Omental fat pad (tissue), 4 donors: ENCODE measurements around the gene PPIL4. TPM values are rescaled to one million over a fixed set of nuclear protein-coding genes. Genes with fewer than 3 reads are reported as not detected.

Experiments
- ATAC-seq: fragments of 150-250 bp; one replicate; pipeline ENCODE4 v1.9.1; 2016; ENCODE audit warnings: mild to moderate bottlenecking, moderate library complexity; ENCODE audit not compliant: low FRiP score
- DNase-seq: peaks from one replicate; pipeline ENCODE4 v3.0.0-alpha.2; 2019; ENCODE audit warnings: low spot score
- total RNA-seq, 4 donors: library from RNA; depleted of rRNA; stranded (reverse); fragments of >200 nt; gene quantifications; one replicate each; pipeline ENCODE4 v1.1.0, GENCODE V29; 2016
- TF ChIP-seq, protein P1 (sequence below), 3 donors: fragments of 450-650 bp; IDR thresholded peaks; one replicate each; pipeline ENCODE4 v1.5.1; 2016 to 2017; ENCODE audit warnings: antibody characterized with exemption in 3 of 3, mild to moderate bottlenecking in 3 of 3, moderate library complexity in 2 of 3

PPIL4 gene
- total RNA-seq, 4 donors from 2014 or later, result 21.7 to 41.4 (median 30.7) TPM

DNA sequence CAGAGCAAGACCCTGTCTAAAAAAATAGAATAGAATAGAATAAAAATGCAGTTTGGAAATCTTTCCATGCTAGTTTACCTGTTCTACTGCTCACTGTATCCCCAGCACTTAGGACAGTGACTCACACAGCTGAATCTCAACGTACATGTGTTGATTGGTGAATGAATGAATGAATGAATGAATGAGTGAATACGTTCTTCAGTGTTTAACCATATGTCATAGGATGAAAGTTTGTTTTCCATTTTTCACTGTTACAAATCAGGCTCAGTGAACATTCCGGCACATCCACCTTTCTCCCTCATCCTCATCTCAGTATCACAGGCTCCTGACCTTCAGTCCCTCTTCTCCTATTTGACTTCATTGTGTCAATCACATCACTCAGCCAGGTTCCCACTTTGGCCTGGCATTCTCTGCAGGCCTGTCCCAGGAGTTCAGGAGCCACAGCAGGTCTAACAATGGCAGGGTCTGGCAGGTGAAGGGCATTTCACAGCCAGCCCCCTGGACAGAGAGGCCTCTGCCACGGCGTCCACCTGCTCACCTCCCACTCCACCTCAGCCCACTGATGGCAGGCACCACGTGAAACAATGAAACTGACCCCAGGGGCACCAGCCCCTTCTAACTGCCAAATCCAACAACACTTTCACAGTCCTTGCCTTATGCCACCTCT is 68.9 kb downstream of the PPIL4 start:
- ATAC-seq (no peak), DNase-seq (no peak)
- TF ChIP-seq, protein P1, sequence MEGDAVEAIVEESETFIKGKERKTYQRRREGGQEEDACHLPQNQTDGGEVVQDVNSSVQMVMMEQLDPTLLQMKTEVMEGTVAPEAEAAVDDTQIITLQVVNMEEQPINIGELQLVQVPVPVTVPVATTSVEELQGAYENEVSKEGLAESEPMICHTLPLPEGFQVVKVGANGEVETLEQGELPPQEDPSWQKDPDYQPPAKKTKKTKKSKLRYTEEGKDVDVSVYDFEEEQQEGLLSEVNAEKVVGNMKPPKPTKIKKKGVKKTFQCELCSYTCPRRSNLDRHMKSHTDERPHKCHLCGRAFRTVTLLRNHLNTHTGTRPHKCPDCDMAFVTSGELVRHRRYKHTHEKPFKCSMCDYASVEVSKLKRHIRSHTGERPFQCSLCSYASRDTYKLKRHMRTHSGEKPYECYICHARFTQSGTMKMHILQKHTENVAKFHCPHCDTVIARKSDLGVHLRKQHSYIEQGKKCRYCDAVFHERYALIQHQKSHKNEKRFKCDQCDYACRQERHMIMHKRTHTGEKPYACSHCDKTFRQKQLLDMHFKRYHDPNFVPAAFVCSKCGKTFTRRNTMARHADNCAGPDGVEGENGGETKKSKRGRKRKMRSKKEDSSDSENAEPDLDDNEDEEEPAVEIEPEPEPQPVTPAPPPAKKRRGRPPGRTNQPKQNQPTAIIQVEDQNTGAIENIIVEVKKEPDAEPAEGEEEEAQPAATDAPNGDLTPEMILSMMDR (IDR thresholded peaks at IDR 0.05), result no peak

DNA sequence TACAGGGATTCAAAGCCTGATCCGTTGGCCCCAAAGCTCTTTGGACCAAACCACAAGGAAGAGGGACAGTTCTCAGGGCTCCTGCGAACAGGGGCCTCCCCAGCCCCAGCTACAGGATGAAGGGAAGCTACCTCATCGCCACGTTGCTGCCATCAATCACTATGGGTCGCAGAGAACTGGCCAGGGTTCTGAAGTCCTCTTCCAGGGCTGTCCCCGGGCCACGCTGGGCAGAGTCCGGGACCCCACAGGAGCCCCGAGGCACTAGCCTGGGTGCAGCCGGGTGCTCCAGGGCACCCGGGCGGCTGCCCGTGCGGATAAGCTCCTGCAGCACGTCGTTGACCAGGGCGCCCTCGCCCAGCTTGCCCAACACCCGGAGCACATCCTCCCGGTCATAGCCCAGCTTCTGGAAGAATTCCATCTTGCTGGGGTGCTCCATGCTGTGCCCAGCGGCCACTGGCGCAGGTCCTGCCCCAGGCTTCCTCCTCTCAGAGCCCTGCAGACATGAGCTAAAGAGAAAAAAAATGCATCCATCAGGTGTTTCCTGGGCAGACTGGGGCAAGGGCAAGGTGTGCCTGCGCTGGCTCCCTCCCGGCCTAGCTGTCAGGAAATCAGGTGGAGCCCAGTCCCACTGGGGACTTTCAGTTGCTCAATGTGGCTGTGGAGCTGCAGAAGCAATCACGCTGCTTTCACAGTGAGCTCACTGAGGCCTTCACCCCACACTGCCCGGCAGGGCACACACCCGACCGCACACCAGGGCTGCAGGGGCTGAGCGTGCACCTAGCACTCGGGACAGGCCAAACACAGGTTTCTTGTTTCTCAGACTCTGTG is 71.5 kb downstream of the PPIL4 start:
- DNase-seq (no peak), ATAC-seq (no peak)
- TF ChIP-seq, protein P1 (IDR thresholded peaks at IDR 0.05), result no peak

DNA sequence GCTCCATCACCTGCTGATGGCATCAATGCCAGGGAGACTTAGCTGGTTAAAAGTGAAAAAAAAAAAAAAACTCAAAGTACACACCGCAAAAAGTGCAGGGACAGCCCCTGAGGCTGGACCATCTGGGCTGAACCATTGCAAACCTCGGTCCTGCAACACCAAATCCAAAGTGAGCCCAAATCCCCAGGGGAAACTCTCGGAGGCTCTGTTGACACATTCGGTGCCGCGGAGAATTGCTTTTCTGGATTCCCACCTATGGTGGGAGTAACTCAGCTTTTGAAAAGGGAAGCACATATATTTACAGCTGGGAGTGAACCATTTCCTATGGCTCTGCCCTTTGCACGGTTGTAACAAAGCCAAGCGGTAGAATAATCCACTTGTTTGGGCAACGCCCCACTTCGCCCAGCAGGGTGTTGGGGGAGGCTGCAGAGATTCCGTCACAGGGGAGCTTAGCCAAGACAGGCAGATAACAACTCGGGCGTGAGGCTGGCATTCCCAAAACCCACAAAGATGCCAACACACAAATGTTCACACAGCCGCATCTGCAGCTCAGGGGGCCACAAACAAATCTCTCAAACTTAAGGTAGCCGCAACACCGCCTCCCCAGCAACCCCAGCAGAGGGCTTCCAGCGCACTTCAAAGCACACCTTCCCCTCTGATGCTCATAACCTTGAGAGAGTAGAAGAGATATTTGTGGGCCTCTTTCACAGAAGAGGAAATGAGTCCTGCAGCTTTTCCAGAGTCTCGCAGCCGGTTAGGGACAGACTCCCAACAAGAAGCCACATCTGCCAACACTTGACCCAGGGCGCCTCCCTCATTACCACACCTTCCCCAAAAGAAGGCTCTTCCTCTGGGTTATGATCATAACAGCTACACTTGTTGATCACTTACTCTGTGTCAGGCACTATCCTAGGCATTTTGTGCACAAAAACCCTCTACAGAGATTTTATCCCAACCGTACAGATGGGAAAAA is 72.5 kb downstream of the PPIL4 start:
- TF ChIP-seq, protein P1 (IDR thresholded peaks at IDR 0.05), result no peak
- DNase-seq (no peak), ATAC-seq (peak; percentile 65)

DNA sequence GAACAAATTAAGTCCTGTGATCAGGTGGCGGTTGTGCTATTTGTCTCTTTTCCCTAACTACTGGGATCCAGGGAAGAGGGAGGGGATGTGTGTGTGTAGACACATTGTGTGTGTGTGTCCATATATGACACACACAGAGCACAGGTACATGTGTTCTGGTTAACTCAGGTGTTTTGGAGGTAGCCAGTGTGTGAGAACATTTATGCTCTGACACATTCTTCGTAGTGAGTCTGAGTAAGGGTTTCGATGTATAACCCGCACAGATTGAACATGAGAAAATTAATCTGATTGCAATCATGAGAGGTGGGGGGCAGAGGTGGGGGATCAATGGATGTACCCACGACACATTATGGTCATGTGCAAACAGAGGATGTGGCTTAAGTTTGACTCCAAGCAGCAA is 73.6 kb downstream of the PPIL4 start:
- TF ChIP-seq, protein P1 (IDR thresholded peaks at IDR 0.05), result no peak
- no peak for ATAC-seq
- DNase-seq, result no peak

DNA sequence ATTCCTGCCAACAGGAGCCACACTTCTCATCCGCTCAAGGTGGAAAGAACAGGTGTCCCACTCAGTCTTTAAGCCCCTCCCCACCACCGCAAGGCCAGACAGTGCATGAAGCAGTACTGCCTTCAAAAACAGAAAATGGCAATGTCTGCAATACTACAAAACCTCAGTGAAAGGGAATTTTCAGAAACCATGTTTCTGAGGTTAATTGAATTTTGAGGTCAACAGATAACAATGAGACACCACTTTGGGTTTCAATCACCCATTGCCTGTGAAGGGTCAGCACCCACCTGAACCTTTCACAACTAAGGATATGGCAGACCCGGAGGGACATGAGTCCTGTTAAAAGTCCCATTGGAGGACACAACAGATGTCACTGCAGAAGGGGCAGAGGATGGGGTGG is 74.0 kb downstream of the PPIL4 start:
- no peak for ATAC-seq
- TF ChIP-seq, protein P1 (IDR thresholded peaks at IDR 0.05), result no peak
- no peak for DNase-seq

DNA sequence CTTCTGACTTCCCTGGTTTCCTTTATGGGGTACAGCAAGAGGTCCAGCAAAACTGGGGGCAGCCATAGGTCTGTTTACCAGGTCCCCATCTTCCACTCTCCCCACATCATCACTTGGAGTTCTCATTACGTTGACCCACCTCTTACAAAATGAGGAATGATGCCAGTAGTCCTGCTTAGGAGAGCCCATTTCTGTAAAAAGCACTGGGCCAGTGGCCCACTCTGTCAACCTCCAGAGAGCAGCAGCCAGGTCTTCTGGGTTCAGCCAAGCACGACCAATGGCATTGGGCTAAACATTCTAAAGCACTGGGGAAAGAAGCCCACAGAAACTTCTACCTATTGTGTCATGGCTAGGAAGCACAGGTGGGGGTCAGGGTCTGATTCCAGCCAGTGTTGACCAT is 74.9 kb downstream of the PPIL4 start:
- TF ChIP-seq, protein P1 (IDR thresholded peaks at IDR 0.05), result no peak
- no peak for DNase-seq
- no peak for ATAC-seq
